AG04450 (cell line): ENCODE data around the gene CFAP46. TPM values are rescaled to one million over a fixed set of nuclear protein-coding genes. Genes with fewer than 3 reads are reported as not detected.

ENCODE experiments used
- CTCF ChIA-PET: fragments of 300-600, 350-600 bp; formaldehyde crosslinking; extraction: SDS; loops from one replicate; lab custom pipeline; 2022; ENCODE audit warnings: antibody characterized with exemption, inconsistent platforms; lab: Charles Lee
- POLR2A ChIA-PET: fragments of 350-600 bp; formaldehyde crosslinking; extraction: SDS; loops from one replicate; lab custom pipeline; 2021; ENCODE audit warnings: antibody characterized with exemption, inconsistent platforms; lab: Yijun Ruan, JAX
- DNase-seq: peaks from one replicate; pipeline ENCODE4 v3.0.0-alpha.2; 2011; ENCODE audit warnings: low read depth, low spot score
- H3K27ac ChIP-seq: one replicate; pipeline ENCODE4 v1.5.1; 2012; ENCODE audit warnings: low read depth, low read length, control low read depth
- H3K27me3 ChIP-seq: one replicate; pipeline ENCODE4 v1.6.0; 2012; ENCODE audit warnings: low read length; ENCODE audit not compliant: control insufficient read depth, insufficient read depth
- H3K4me3 ChIP-seq: 2 replicates; pipeline ENCODE4 v1.5.1; 2011; ENCODE audit warnings: mild to moderate bottlenecking, low read depth, low read length, control low read depth
- H3K9me3 ChIP-seq: 2 replicates; pipeline ENCODE4 v1.5.1; 2012; ENCODE audit warnings: low read length; ENCODE audit not compliant: control insufficient read depth, insufficient read depth
- CTCF ChIP-seq: IDR thresholded peaks from 2 replicates; pipeline ENCODE4 v1.5.1; 2011; ENCODE audit warnings: low read depth, low read length, control low read depth, inconsistent platforms
- polyA plus RNA-seq: library from polyadenylated mRNA; depleted of rRNA; stranded (reverse); fragments of >200 nt; gene quantifications from 2 replicates; pipeline ENCODE4 v1.2.3, GENCODE V29; 2011

Gene CFAP46
- polyA plus RNA-seq, 1 experiment: 2.7 TPM

GRCh38 chr10:132922872-132923271 lies 19.5 kb downstream of the CFAP46 start:
- POLR2A ChIA-PET: no interaction called here
- CTCF ChIA-PET: no interaction called here
- no peak for TF ChIP-seq CTCF
- Histone ChIP-seq H3K9me3 (peaks cover 20% of the 10 kb centered on the region; the same call in 1 of the 2 replicates), H3K27ac (no peak overlapping the region), H3K27me3 (no peaks in the 10 kb centered on the region), H3K4me3 (no peak overlapping the region)
- DNase-seq: no peak

GRCh38 chr10:132921818-132922807 lies 20.3 kb downstream of the CFAP46 start:
- ChIA-PET POLR2A (no interaction called here), CTCF (interaction anchor here (1.1 kb wide), 1 partner anchor 18 kb away, joined by 3 read pairs; no protein-coding TSS in a partner anchor)
- Histone ChIP-seq H3K9me3 (peaks cover 23% of the 10 kb centered on the region; the same call in 1 of the 2 replicates), H3K4me3 (no peak overlapping the region), H3K27me3 (no peaks in the 10 kb centered on the region), H3K27ac (no peak overlapping the region)
- DNase-seq: no peak
- no peak for TF ChIP-seq CTCF

DNA sequence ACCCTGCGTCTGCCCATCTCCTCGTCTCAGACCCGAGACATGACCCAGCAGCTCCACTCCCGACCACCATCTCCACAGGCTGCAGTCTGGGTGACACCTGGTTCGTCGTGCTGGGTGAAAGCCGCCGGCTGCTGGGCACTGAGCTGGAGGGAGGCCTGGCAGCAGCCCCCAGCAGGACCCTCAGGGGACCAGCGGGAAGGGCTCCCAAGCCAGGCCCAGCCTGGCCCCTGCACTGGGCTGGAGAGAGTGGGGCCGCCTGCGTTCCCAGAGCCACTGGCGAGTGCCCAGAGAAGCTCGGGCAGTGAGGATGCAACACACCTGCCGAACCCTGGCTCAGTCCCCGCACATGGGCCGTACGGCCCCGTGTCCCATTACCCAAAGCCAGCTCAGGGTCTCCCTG lies 21.3 kb downstream of the CFAP46 start:
- Histone ChIP-seq H3K4me3 (no peak overlapping the region), H3K27me3 (no peaks in the 10 kb centered on the region), H3K27ac (no peak overlapping the region), H3K9me3 (peaks cover 24% of the 10 kb centered on the region; the same call in 1 of the 2 replicates)
- POLR2A ChIA-PET: no interaction called here
- TF ChIP-seq CTCF: no peak
- CTCF ChIA-PET: interaction anchor here (1.1 kb wide), 1 partner anchor 19 kb away, joined by 3 read pairs; no protein-coding TSS in a partner anchor
- no peak for DNase-seq

- H3K27ac ChIP-seq: no peak overlapping the region
- no peak for TF ChIP-seq CTCF
- CTCF ChIA-PET: no interaction called here
Observed at GRCh38 chr10:132920101-132920925, 22.1 kb downstream of the CFAP46 start.

More at GRCh38 chr10:132920101-132920925, 22.1 kb downstream of the CFAP46 start:
- POLR2A ChIA-PET: no interaction called here
- Histone ChIP-seq H3K4me3 (no peak overlapping the region), H3K9me3 (peaks cover 24% of the 10 kb centered on the region; the same call in 1 of the 2 replicates), H3K27me3 (no peaks in the 10 kb centered on the region)
- DNase-seq: no peak
